ENCODE measurements around the gene GRID2IP.
A peak's percentile ranks its signal among the peaks of the same experiment; 100 is the strongest.

GRID2IP gene

DNA sequence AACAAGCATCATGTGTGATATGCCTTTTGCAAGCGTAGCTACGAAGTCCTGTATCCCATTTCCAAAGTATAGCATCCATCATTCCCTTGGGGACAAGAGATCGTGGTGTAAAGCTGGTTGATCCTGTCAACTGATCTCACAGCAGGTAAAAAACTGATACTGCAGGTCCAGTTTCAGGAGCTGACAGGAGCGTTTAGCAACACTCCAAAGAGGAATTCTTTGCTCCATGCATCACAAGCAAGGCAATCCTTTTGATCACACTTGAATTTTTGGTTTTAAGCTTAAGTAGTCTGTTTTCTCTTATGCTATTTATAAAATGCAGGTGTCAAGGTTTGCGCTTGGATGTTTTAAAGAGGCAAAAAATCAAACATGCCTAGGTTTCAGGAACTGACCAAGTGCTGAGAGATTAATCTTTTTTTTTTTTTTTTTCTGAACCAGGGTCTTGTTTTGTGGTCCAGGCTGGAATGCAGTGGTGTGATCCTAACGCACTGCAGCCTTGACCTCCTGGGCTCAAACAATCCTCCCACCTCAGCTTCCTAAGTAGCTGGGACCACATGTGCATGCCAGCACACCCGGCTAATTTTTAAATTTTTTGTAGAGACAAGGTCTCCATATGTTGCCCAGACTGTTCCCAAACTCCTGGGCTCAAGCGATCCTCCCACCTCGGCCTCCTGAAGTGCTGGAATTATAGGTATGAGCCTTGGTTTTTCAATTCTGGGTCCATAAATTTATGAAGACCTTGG, 24.2 kb upstream of the GRID2IP start:
- Mint-ChIP-seq H3K4me3 (peak overlapping the region; percentile 78), H3K27me3 (no peaks in the 10 kb centered on the region), H3K4me1 (ENCODE audit: low read depth) (peaks cover 13% of the 10 kb centered on the region), H3K9me3 (ENCODE audit: low read depth) (no peaks in the 10 kb centered on the region), H3K27ac (no peak overlapping the region), H3K36me3 (peaks cover 3% of the 10 kb centered on the region)

GRCh38 chr7:6571160-6571779, 20.0 kb upstream of the GRID2IP start:
- no peaks in the 10 kb centered on the region for H3K4me1 Mint-ChIP-seq (ENCODE audit: low read depth)
- no peaks in the 10 kb centered on the region for H3K36me3 Mint-ChIP-seq
- H3K9me3 Mint-ChIP-seq (ENCODE audit: low read depth), result no peaks in the 10 kb centered on the region
- no peak overlapping the region for H3K27ac Mint-ChIP-seq
- no peak overlapping the region for H3K4me3 Mint-ChIP-seq
- H3K27me3 Mint-ChIP-seq, result no peaks in the 10 kb centered on the region

DNA sequence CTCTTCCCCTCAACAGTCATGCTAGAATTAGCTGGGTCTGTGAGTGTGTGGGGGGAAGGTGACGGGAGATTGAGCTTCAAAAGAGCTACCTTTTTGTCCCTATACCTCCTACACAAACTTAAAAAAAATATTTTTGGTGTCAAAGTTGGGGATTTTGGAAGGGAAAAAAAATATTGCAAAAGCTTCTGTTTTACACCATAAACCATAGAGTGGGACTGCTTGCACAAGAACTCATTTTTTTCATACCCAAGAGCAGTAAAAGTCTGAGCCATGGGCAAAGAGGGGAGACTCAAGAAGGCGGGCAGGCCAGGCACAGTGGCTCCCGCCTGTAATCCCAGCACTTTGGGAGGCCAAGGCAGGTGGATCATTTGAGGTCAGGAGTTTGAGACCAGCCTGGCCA, 16.6 kb upstream of the GRID2IP start:
- Mint-ChIP-seq H3K36me3 (no peaks in the 10 kb centered on the region), H3K27me3 (no peaks in the 10 kb centered on the region), H3K4me3 (no peak overlapping the region), H3K4me1 (ENCODE audit: low read depth) (no peaks in the 10 kb centered on the region), H3K27ac (no peak overlapping the region), H3K9me3 (ENCODE audit: low read depth) (no peaks in the 10 kb centered on the region)

GRCh38 chr7:6565655-6566054, 14.4 kb upstream of the GRID2IP start:
- H3K27me3 Mint-ChIP-seq, result no peaks in the 10 kb centered on the region
- no peaks in the 10 kb centered on the region for H3K4me1 Mint-ChIP-seq (ENCODE audit: low read depth)
- no peak overlapping the region for H3K27ac Mint-ChIP-seq
- H3K9me3 Mint-ChIP-seq (ENCODE audit: low read depth), result no peaks in the 10 kb centered on the region
- no peak overlapping the region for H3K4me3 Mint-ChIP-seq
- no peaks in the 10 kb centered on the region for H3K36me3 Mint-ChIP-seq

GRCh38 chr7:6563936-6564770, 12.9 kb upstream of the GRID2IP start:
- Mint-ChIP-seq H3K4me1 (ENCODE audit: low read depth) (no peaks in the 10 kb centered on the region), H3K4me3 (no peak overlapping the region), H3K27me3 (no peaks in the 10 kb centered on the region)

GRCh38 chr7:6562106-6562505, 10.8 kb upstream of the GRID2IP start:
- no peaks in the 10 kb centered on the region for H3K4me1 Mint-ChIP-seq (ENCODE audit: low read depth)
- H3K9me3 Mint-ChIP-seq (ENCODE audit: low read depth), result no peaks in the 10 kb centered on the region
- H3K36me3 Mint-ChIP-seq, result no peaks in the 10 kb centered on the region
- H3K4me3 Mint-ChIP-seq, result no peak overlapping the region
- no peak overlapping the region for H3K27ac Mint-ChIP-seq
- H3K27me3 Mint-ChIP-seq, result no peaks in the 10 kb centered on the region

More at GRCh38 chr7:6563936-6564770, 12.9 kb upstream of the GRID2IP start:
- no peak overlapping the region for H3K27ac Mint-ChIP-seq
- no peaks in the 10 kb centered on the region for H3K9me3 Mint-ChIP-seq (ENCODE audit: low read depth)
- H3K36me3 Mint-ChIP-seq, result no peaks in the 10 kb centered on the region

- Mint-ChIP-seq H3K4me1 (ENCODE audit: low read depth) (peaks cover 5% of the 10 kb centered on the region), H3K9me3 (ENCODE audit: low read depth) (no peaks in the 10 kb centered on the region), H3K36me3 (no peaks in the 10 kb centered on the region), H3K27me3 (no peaks in the 10 kb centered on the region), H3K27ac (no peak overlapping the region), H3K4me3 (no peak overlapping the region)
Measured at GRCh38 chr7:6559896-6560295, 8.6 kb upstream of the GRID2IP start.

DNA sequence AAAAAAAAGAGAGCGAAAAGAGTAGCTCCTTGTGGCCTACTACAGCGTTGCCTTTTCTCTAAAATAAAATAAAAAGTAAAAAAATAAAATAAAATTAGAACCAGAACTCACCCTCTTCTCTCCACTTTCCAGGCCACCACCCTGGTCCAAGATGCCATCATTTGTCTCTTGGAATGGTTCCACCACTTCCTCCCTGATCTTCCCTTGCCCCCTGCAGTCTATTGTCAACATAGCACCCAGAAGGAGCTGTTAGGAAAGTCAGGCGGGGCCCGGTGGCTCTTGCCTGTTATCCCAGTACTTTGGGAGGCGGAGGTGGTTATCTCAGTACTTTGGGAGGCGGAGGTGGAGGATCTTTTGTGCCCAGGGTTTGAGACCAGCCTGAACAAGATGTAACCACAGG, 7.6 kb upstream of the GRID2IP start:
- no peaks in the 10 kb centered on the region for H3K9me3 Mint-ChIP-seq (ENCODE audit: low read depth)
- no peaks in the 10 kb centered on the region for H3K27me3 Mint-ChIP-seq
- H3K4me3 Mint-ChIP-seq, result no peak overlapping the region
- H3K36me3 Mint-ChIP-seq, result no peaks in the 10 kb centered on the region
- H3K27ac Mint-ChIP-seq, result no peak overlapping the region
- peaks cover 9% of the 10 kb centered on the region for H3K4me1 Mint-ChIP-seq (ENCODE audit: low read depth)

DNA sequence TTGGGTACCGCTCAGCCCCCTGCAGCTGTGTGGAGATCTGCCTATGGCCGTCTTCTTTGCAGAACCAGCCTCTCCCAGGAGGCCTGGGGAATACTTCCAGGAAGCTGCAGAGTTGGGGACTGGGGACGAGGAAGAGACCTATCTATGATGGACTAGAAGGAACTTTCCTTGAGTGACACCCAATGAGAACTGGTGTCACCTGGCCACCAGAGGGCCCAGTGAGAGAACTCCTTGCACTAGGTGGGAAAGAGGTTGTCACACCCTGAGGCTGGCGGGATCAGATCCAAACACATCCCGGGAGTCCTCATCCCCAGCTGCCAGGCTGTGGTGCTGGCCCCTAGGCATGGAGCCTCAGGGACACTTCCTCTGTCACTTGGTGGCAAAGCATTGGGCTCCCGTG, 4.9 kb upstream of the GRID2IP start:
- H3K4me3 Mint-ChIP-seq, result no peak overlapping the region
- peaks cover 9% of the 10 kb centered on the region for H3K4me1 Mint-ChIP-seq (ENCODE audit: low read depth)
- H3K27me3 Mint-ChIP-seq, result no peaks in the 10 kb centered on the region
- H3K27ac Mint-ChIP-seq, result no peak overlapping the region
- no peaks in the 10 kb centered on the region for H3K9me3 Mint-ChIP-seq (ENCODE audit: low read depth)
- no peaks in the 10 kb centered on the region for H3K36me3 Mint-ChIP-seq

DNA sequence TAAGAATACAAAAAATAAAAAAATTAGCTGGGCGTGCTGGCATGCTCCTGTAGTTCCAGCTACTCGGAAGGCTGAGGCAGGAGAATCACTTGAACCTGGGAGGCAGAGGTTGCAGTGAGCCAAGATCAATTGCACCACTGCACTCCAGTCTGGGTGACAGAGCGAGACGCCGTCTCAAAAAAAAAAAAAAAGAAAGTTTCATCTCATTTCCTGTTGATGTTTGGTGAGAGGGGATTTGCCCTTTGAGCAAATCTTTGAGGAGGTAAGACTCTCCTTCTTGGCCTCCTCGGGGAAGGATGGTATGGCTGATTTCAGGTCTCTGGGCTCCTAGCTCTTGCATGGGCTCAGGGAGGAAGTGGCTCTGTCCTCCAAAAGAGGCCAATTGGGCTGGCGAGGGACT, 3.6 kb upstream of the GRID2IP start:
- Mint-ChIP-seq H3K27ac (peak overlapping the region; percentile 75), H3K4me1 (ENCODE audit: low read depth) (peaks cover 9% of the 10 kb centered on the region), H3K4me3 (peak overlapping the region; percentile 40), H3K27me3 (no peaks in the 10 kb centered on the region), H3K9me3 (ENCODE audit: low read depth) (no peaks in the 10 kb centered on the region), H3K36me3 (no peaks in the 10 kb centered on the region)

DNA sequence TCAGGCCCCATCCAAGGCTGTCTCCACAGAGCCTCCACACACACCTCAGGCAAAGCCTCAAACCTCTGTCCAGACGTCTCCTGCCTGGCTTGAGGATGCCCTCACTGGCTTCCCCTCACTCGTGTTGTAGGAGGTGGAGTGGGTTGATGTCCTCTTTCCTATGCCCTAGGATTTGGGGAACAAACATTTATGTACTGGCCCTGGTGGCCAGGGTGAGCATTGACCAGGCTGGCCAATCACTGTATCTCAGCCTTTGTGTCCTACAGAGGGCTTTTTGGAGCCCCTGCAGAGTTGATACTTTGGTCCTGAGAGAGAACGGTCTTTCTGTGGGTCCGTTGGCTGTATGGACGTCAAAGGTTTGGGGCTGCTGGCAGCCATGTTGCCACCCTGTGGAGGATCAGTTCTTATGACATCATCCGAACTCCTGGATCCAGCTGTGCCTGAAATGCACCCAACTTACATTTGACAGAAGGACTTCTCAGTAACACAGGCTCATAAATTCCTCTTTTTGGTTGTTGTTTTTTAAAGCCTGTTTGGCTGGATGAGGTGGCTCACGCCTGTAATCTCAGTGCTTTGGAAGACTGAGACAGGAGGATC, 2.3 kb upstream of the GRID2IP start:
- H3K27me3 Mint-ChIP-seq, result no peaks in the 10 kb centered on the region
- H3K9me3 Mint-ChIP-seq (ENCODE audit: low read depth), result no peaks in the 10 kb centered on the region
- no peaks in the 10 kb centered on the region for H3K36me3 Mint-ChIP-seq
- no peak overlapping the region for H3K4me3 Mint-ChIP-seq
- H3K27ac Mint-ChIP-seq, result no peak overlapping the region
- H3K4me1 Mint-ChIP-seq (ENCODE audit: low read depth), result peaks cover 9% of the 10 kb centered on the region

GRCh38 chr7:6547400-6547799, 3.9 kb downstream of the GRID2IP start:
- H3K4me3 Mint-ChIP-seq, result no peak overlapping the region
- H3K36me3 Mint-ChIP-seq, result no peaks in the 10 kb centered on the region
- H3K9me3 Mint-ChIP-seq (ENCODE audit: low read depth), result no peaks in the 10 kb centered on the region
- H3K4me1 Mint-ChIP-seq (ENCODE audit: low read depth), result peaks cover 2% of the 10 kb centered on the region
- H3K27ac Mint-ChIP-seq, result no peak overlapping the region
- no peaks in the 10 kb centered on the region for H3K27me3 Mint-ChIP-seq

DNA sequence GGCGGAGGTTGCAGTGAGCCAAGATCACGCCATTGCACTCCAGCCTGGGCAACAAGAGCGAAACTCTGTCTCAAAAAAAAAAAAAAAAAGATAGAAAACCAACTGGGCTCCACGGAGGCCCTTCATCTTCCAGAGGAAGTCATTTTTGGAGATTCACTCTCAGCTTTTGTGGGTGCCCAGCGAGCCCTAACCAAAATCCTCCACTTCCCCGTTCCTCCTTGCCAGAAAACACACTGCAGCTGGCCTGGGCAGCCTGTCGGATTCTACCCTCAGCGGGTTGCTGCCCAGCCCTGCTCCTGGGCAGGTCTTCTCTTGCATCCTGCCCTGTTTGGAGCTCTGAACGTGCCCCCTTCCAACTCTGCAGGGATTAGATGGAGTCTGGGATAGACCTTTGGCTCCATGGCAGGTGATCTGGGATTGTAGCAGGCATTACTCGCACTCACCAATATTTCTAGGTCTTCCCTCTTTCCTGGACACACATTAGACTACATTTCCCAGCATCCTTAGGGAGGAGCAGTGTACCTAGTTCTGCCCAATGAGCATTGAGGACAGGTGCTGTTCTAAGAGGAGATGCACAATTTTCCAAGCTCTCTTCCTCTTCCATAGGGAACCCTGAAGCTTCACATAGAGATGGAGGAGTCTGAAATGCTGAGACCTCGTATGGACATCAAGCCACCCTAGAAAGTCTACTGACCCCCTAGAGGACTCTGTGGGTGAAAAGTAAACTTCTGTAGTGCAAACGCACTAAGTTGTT, 4.6 kb downstream of the GRID2IP start:
- Mint-ChIP-seq H3K4me1 (ENCODE audit: low read depth) (peaks cover 2% of the 10 kb centered on the region), H3K36me3 (no peaks in the 10 kb centered on the region), H3K9me3 (ENCODE audit: low read depth) (no peaks in the 10 kb centered on the region), H3K27me3 (no peaks in the 10 kb centered on the region), H3K4me3 (no peak overlapping the region), H3K27ac (no peak overlapping the region)

DNA sequence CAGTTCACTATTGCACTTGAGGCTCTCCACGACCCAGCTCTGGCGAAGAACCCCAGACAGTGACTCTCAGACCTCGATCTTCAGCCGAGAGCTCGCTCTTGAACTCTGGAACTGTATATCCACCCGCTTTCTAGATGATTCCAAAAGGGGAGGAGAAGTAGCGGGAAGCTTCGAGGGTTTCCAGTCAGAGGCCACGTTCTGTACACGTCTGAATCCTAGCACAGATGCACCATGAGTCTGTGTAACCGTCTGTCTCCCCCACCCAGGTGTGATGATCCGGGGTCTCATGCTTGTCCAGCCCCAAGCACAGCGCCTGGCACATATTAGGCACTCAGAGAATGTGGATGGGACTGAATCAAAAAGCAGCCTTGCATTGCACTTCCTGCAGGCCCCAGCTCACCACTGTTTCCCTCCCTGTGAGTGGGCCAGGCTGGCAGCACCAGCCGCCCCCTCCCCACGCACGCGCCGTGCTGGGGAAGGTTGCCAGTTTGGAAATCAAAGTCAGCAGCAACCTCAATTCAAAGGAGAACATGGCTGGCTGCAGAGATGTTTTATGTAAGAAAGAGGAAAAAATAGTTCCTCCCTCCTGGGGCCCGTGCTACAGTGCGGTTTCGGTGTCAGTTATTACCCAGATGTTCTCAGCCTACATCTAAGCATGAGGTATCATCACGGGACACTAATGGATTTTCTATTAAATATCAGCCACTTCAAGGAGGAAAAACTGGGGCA, 5.7 kb downstream of the GRID2IP start:
- Mint-ChIP-seq H3K27me3 (no peaks in the 10 kb centered on the region), H3K36me3 (no peaks in the 10 kb centered on the region), H3K4me1 (ENCODE audit: low read depth) (peaks cover 2% of the 10 kb centered on the region), H3K27ac (no peak overlapping the region), H3K9me3 (ENCODE audit: low read depth) (no peaks in the 10 kb centered on the region), H3K4me3 (no peak overlapping the region)
